Endometrium (tissue), 2 donors: ENCODE measurements around the gene GALNT2.

Source experiments
- FAIRE-seq: peaks from 2 replicates; lab custom pipeline; 2012; peaks lifted over from hg19 to GRCh38; lab: Jason Lieb, UNC
- donor health status: control.
- donor health status: control.

The GALNT2 gene

GRCh38 chr1:230280054-230280795 lies 213.2 kb downstream of the GALNT2 start:
- no peak for FAIRE-seq

DNA sequence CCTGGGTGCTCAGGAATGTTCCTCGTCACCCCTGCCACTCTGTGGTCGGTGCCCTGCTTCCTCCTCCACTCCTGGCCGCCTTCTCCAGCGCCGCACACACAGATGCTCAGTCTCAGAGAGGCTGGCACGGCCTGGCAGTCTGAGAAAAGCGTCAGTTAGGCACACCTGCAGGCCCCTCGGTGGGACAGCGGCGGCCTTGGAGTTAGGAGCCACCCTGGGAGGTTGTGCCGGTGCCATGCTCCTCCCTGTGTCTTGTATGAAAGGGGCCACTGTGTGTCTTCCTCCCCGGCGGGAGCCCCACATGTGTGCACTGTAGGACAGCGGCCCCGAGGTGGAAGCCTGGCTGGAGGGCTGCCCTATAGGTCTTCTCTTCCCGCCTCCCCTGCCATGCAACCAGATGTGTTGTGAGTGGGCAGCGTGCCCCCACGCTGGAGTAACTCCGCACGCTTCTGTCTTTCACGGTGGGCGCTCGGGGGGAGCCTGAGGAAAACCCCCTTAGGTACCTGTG lies 213.9 kb downstream of the GALNT2 start:
- FAIRE-seq = no peak

DNA sequence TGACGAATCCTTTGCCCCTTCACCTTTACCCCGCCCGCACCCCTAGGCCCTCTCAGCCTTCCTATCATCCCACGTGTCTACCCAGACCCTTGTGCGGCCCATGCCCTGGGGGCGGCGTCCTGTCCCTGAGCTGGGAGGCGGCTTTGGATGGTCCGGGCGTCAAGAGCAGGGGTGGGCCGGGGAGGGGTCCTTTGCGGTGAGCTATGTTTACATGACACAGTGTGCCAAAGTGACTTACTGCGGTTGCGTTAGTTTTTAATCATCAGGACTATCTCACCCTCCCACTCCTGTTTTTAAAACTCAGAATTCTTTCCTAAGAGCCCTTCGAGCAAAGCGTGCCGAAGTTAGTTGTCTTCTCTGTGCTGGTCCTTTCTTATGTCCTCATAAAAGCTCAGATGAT lies 214.5 kb downstream of the GALNT2 start:
- FAIRE-seq = peak; percentile 96

GRCh38 chr1:230282157-230282556 lies 215.1 kb downstream of the GALNT2 start:
- no peak for FAIRE-seq

DNA sequence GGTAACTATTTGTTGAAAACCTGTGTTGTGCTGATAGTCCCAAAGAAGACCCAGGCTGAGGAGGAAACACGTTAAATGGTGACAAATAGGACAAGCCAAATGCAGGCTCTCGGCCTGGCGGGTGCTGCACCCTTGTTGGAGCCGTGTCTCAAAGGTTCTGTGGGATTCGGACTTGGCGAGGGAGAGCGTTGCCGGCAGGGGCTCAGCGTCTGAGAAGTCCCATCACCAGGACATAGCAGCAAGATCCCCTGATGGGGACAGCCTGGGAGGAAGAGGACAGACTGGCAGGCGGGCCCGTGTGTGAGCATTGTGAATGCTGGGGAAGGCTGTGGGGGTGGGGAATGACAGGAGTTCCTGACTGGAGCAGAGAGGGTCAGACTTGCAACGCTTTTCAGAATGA lies 216.6 kb downstream of the GALNT2 start:
- no peak for FAIRE-seq

DNA sequence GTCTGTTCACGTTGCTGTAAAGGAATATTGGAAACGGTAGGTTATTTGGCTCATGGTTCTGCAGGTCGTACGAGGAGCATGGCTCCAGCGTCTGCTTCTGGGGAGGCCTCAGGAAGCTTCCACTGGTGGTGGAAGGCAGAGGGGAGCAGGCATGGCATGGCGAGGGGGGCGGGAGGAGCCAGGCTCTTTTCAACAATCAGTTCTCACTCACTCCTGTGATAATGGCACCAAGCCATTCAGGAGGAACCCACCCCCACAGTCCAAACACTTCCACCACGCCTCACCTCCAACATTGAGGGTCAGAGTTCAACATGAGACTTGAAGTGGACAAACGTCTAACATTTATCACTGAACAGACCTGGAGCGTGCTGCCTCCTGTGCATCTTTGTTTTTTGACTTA lies 217.9 kb downstream of the GALNT2 start:
- FAIRE-seq = no peak

- FAIRE-seq = no peak
These were observed 218.3 kb downstream of the GALNT2 start for GRCh38 chr1:230285351-230285750.

DNA sequence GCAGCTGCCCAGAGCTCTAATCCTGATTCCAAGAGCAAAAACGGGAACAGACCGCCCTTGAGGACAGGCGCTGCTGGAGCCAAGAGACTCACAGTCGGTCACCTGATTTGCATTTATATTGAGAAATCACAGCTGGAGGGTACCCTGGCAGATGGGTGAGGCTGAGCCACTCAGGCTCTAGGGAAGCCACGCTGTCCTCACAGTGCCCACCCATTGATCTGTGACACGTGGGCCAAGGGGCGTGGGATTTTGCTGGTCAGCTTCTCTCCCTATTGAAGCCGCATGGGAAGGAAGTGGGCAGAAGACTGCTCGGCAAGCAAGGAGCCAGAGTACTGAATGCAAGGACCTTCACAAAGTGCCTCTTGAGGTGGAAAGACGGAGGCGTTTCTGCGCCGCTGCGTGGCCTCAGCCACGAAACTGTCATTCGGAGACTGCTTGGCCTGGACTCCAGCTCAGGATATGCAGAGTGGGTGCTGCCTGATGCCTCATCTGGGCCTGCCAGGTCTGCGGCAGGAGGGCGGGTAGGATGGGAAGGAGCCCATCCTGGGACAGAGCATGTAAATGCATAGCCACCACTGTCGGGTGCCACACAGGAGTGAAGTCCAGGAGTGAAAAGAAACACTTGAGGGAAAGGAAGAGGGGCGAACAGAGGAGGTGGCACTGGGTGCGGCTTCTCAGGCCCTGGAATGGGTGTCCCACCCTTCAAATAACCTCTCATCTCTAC lies 219.3 kb downstream of the GALNT2 start:
- FAIRE-seq = no peak

DNA sequence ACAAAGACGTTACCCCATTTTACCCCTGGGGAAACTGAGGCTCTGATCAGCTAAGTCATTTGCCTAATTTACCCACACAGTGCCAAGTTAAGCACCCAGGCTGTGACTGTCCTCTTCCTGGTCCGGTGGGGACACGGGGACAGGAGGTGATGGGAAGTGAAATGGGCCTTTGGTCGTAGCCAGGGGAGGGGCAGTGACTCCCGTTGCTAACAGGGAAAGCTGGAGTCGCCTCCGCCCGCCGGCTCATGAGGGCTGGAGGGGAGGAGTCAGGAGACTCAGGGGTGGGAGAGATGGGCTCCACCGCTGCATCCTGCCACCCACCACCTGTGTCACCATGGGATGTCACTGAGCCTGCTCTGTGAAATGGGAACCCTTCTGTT lies 219.8 kb downstream of the GALNT2 start:
- FAIRE-seq = no peak

DNA sequence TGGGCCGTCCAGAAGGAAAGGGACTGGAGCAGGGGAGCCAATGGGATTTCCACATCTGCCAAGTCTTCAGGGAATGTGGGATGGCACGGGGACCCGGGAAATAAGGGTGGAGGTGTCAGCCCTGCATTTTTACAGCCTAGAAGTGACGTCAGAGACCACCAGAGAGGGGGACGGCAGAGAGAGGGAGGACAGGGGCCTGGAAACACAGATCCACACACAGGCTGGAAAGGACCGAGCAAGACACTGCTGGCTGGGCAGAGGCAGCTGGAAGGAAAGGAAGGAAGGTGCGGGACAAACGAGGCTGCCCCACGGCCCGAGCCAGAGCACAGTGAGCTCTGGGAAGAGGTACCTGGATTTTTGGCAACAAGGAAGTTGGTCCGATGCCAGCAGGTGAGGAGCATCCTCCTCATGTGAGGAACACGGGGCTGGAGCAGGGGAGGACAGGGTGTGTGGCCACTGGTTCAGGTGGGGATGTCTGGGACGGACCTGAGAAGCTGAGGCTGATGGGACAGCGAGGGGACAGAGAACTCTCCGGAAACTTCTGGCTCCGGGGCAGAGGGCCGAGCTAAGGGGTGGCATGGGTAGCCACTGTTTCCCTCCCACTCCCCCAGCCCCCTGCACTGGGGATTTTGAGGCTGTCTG lies 220.8 kb downstream of the GALNT2 start:
- FAIRE-seq = no peak

DNA sequence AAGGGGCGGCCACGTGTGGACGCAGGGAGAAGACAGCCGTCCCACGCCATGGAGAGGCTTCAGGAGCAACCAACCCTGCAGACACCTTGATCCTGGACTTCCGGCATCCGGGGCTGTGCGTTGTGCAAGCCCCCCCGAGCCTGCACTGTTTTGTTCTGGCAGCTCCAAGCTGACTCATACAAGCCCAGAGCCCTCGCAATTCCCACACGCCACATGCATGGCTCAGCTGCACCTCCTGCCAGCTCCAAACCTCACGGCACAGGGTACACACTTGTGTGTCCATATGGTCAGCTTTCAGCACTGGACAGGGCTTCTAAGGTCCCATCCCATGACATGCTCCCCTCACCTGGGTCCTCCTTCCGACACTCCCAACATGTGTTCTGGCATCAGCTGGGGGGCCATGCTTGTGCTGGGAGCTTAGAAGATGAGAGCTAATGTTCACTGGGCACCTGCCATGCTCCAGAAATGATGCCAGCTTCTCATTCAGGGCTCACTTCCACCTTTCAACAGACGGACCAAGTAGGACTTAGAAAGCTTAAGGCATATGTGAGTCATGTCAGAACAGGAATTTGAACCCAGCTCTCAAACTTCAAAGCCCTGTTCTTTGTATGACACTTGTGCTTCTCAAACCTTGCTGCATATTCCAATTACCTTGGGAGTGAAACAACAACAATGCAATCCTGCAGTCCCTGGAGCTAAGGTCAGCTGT lies 221.8 kb downstream of the GALNT2 start:
- FAIRE-seq = no peak

GRCh38 chr1:230289350-230289644 lies 222.3 kb downstream of the GALNT2 start:
- FAIRE-seq = no peak

DNA sequence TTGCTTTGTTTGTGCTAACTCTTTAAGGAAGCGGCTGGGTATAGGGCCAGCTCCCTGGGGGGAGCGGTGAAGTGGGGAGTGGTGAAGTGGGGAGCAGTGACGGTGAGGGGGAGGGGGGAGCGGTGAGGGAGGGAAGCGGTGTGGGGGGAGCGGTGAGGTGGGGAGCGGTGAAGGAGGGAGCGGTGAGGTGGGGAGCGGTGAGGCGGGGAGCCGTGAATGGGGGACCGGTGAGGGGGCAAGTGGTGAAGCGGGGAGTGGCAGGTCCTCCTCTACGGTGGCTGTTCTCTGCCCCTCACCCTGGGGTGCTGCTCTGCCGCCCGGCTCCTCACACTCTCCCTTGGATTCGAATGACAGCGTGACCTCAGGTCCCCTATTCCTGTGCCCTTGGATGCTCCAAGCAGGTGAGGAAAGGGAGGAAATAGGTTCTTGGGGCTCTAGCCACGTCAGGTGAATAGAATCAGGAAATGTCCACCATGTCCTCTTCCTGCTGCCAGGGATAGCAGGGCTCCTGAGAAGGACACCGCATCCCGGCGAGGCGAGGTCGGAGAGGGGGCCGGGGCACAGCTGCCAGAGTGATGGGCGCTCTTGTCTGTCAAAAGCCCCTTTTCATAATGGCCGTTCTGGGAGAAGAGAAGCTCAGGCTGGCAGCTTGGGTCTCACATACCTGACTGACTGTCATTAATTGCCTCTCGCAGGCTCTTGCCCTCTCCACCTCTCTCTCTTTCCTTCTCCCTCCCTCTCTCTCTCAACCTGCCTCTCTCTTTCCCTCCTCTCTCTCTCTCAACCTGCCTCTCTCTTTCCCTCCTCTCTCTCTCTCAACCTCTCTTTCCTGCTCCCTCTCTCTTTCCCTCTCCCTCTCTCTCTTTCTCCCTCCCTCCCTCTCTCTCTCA lies 224.9 kb downstream of the GALNT2 start:
- no peak for FAIRE-seq

- FAIRE-seq = no peak
These were observed 225.8 kb downstream of the GALNT2 start for GRCh38 chr1:230292689-230293389.

DNA sequence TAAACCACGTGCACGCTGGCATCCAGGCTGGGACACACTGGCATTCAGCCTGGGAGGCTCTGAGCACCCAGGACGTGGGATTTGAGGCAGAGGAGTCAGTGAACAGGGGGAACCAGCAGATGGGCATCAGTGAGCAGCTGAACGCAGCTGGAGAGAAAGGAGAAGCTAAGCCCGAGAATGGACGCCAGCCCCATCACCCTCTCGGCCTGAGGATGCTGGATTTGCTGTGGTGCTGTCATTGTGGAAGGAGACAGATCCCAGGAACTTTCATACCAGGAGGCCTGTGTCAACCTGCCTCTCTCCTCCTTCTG lies 226.3 kb downstream of the GALNT2 start:
- no peak for FAIRE-seq

GRCh38 chr1:230295367-230295766 lies 228.3 kb downstream of the GALNT2 start:
- no peak for FAIRE-seq

DNA sequence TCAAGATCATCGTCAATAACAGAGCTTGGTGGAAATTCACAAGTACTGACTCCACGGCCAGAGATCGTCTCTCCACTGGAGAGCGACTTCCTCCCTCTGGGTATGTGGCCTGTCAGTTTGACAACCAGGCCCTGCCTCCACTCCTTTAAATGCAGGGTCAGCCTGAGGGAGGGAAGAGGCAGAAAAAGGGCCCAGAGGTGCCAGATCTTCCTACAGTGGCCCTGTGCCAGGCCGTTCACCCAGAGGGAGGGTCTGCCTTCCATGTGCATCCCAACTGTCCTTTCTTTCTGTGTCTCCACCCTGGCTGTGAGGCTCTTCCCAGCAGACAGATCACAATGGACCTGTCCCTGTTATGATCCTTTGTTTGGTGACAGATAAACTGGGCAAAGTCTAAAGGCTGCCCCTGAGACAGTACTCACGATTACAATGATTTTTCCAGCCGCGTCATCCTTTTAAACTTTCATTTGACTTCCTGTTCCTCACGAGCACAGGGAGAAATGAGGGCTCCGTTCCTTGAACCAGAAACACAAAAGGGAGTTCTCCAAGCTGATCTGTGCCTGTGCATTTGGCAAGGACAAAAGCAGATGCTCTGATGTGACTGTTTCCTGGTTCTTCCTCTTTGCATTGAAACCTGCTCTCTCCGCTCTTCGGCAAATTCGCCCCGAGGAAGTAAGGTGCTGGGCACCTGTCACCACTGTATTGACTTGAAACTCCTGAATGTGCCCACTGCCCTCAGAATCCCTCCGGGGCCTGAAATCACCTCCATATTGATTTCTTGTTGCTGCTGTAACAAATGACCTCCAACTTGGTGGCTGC lies 232.4 kb downstream of the GALNT2 start:
- no peak for FAIRE-seq

- no peak for FAIRE-seq
These were observed 233.6 kb downstream of the GALNT2 start for GRCh38 chr1:230300322-230301301.

DNA sequence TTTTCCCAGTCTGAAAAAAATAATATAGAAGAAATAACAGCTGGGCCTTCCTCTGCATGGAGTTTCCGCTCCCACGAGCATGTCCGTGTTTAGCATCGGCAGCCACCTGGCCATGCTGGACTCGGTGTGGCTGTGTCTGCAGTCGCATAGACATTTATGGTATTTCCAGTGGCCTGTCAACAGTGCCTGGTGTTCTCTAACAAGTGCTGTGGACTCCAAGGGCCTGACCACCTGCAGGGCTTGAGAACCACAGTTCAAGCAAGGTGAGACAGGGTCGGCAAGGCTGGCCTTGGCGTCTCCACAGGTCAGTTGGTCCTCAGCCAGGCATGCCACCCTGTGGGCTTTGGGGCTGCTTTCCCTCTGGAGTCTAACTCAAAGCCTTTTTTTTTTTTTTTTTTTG lies 234.3 kb downstream of the GALNT2 start:
- FAIRE-seq = no peak
